ENCODE data around the gene SP1.
"Not testable (repeated sequence)": the region's sequence is repeated elsewhere in the genome, so short reads cannot be mapped to it uniquely, and the experiment has no call there.

SP1 gene

GRCh38 chr12:53358836-53359419, 21.0 kb upstream of the SP1 start:
- no peak for DNase-seq (ENCODE audit: low read depth)

GRCh38 chr12:53361638-53362037, 18.3 kb upstream of the SP1 start:
- not testable (repeated sequence) for DNase-seq (ENCODE audit: low read depth)

GRCh38 chr12:53365245-53365904, 14.6 kb upstream of the SP1 start:
- DNase-seq (ENCODE audit: low read depth) = no peak

GRCh38 chr12:53373554-53374133, 6.3 kb upstream of the SP1 start:
- DNase-seq (ENCODE audit: low read depth) = not testable (repeated sequence)

GRCh38 chr12:53374277-53374676, 5.7 kb upstream of the SP1 start:
- DNase-seq (ENCODE audit: low read depth) = not testable (repeated sequence)

GRCh38 chr12:53376747-53377146, 3.2 kb upstream of the SP1 start:
- no peak for DNase-seq (ENCODE audit: low read depth)

- DNase-seq (ENCODE audit: low read depth) = no peak
Measured at GRCh38 chr12:53378222-53378621, 1.8 kb upstream of the SP1 start.

GRCh38 chr12:53378724-53379388, 1.1 kb upstream of the SP1 start:
- DNase-seq (ENCODE audit: low read depth) = no peak

GRCh38 chr12:53379389-53380103, 430 bp upstream of the SP1 start:
- peak; percentile 82 for DNase-seq (ENCODE audit: low read depth)

GRCh38 chr12:53380794-53381730, 1.1 kb downstream of the SP1 start:
- DNase-seq (ENCODE audit: low read depth) = no peak

- no peak for DNase-seq (ENCODE audit: low read depth)
Measured at GRCh38 chr12:53381731-53382630, 2.0 kb downstream of the SP1 start.

GRCh38 chr12:53383258-53383657, 3.3 kb downstream of the SP1 start:
- no peak for DNase-seq (ENCODE audit: low read depth)

- not testable (repeated sequence) for DNase-seq (ENCODE audit: low read depth)
Measured at GRCh38 chr12:53386381-53386780, 6.4 kb downstream of the SP1 start.

GRCh38 chr12:53388932-53389331, 9.0 kb downstream of the SP1 start:
- no peak for DNase-seq (ENCODE audit: low read depth)

- DNase-seq (ENCODE audit: low read depth) = no peak
Measured at GRCh38 chr12:53389702-53390101, 9.7 kb downstream of the SP1 start.

- no peak for DNase-seq (ENCODE audit: low read depth)
Measured at GRCh38 chr12:53391724-53392123, 11.7 kb downstream of the SP1 start.

- no peak for DNase-seq (ENCODE audit: low read depth)
Measured at GRCh38 chr12:53399896-53400295, 19.9 kb downstream of the SP1 start.

GRCh38 chr12:53402351-53402750, 22.4 kb downstream of the SP1 start:
- DNase-seq (ENCODE audit: low read depth) = not testable (repeated sequence)

GRCh38 chr12:53402871-53403270, 22.9 kb downstream of the SP1 start:
- DNase-seq (ENCODE audit: low read depth) = no peak

- DNase-seq (ENCODE audit: low read depth) = no peak
Measured at GRCh38 chr12:53410951-53411350, 31.0 kb downstream of the SP1 start.

Data from stimulated activated CD8-positive, alpha-beta memory T cell treated with anti-CD3 and anti-CD28 coated beads, Interleukin-7, amount 100 ng/mL, for 24 hours (primary cell).